ENCODE results near the gene ZNF740. TPM values are rescaled to one million over a fixed set of nuclear protein-coding genes. Genes with fewer than 3 reads are reported as not detected.

ZNF740 gene
- total and polyA plus RNA-seq, 2 of the 8 experiments (the other 6 are each of a cell fraction or from before 2014, with no cell fraction given), result 8.2 to 40.0 TPM

DNA sequence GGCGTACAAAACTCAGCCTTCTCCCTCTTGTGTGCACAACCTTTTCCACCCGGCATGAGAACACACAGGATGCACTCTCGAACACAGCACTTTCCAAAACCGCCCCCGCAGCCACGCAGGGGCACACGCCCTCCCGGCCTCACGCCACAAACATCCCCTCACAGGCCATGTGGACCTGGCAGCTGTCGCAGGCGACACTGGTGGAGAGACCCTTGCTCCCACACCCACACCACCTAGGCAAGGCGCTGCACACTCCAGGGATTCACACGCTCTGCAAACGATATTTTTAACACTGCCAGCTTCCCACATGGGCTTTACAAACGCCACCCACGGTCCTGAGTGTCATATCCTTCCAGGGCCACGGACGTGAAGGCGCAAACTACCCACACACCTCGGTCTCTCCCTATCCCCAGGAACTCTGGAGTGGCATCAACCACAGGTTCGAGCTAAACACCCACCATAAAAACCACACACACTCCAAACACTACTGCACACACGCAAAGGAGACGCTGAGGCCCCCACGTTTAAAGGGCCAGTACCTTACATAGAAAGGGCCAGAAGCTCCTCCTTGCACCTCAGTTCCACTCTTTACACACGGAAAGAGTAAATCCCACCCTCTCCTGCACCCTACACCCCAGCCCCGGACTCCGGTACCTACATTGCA, 38.9 kb downstream of the ZNF740 start (continued):
- TF ChIP-seq NANOG (IDR thresholded peaks at IDR 0.05; ENCODE audit: insufficient read depth, low read depth, low read length, poor library complexity, severe bottlenecking), result no peak
- no peak for TF ChIP-seq RAD21 (IDR thresholded peaks at IDR 0.05 in 1 of 2, conservative IDR thresholded peaks at IDR 0.05 in 1 of 2; ENCODE audit: low read depth in 2 of 2, low read length in 2 of 2)
- no peak for TF ChIP-seq MAFK (IDR thresholded peaks at IDR 0.05; ENCODE audit: low read depth, low read length)
- TF ChIP-seq TAF7 (optimal IDR thresholded peaks at IDR 0.05; ENCODE audit: borderline replicate concordance, low read depth, low read length), result no peak
- TF ChIP-seq SRF (IDR thresholded peaks at IDR 0.05; ENCODE audit: low read depth, low read length), result no peak
- TF ChIP-seq HDAC2 (IDR thresholded peaks at IDR 0.05; ENCODE audit: borderline replicate concordance in 1 of 2, low read depth in 2 of 2, low read length in 2 of 2), result no peak
- TF ChIP-seq SIN3A (conservative IDR thresholded peaks at IDR 0.05 in 1 of 2, IDR thresholded peaks at IDR 0.05 in 1 of 2; ENCODE audit: low read depth in 1 of 2, low read length in 2 of 2), result peak in 1 of 2 experiments; percentile 69; a peak in 2 of 4 replicates
- no peak for TF ChIP-seq SP1 (IDR thresholded peaks at IDR 0.05; ENCODE audit: low read depth, low read length)
- no peak for TF ChIP-seq TBP (IDR thresholded peaks at IDR 0.05; ENCODE audit: low read depth, low read length)
- no peak for TF ChIP-seq CTCF (IDR thresholded peaks at IDR 0.05; ENCODE audit: control extremely low read depth in 1 of 3, insufficient read depth in 1 of 3, low read depth in 1 of 3, low read length in 3 of 3)
- TF ChIP-seq CHD1 (IDR thresholded peaks at IDR 0.05; ENCODE audit: low read depth, low read length), result no peak
